ENCODE data around the gene GUCA2B.
A peak's percentile ranks its signal among the peaks of the same experiment; 100 is the strongest.

Gene GUCA2B

GRCh38 chr1:42168391-42168670 is 15.1 kb downstream of the GUCA2B start:
- DNase-seq = no peak

- DNase-seq = no peak
Observed at GRCh38 chr1:42168763-42169162, 15.6 kb downstream of the GUCA2B start.

GRCh38 chr1:42170779-42171621 is 17.8 kb downstream of the GUCA2B start:
- DNase-seq = no peak

GRCh38 chr1:42171679-42172266 is 18.6 kb downstream of the GUCA2B start:
- no peak for DNase-seq

- DNase-seq = no peak
Observed at GRCh38 chr1:42172381-42173133, 19.3 kb downstream of the GUCA2B start.

- peak; percentile 22 to 54 (median 51) for DNase-seq
Observed at GRCh38 chr1:42173155-42173933, 20.1 kb downstream of the GUCA2B start.

GRCh38 chr1:42173961-42174735 is 20.9 kb downstream of the GUCA2B start:
- no peak for DNase-seq

GRCh38 chr1:42175314-42176054 is 22.3 kb downstream of the GUCA2B start:
- no peak for DNase-seq

- peak in 1 of 5 experiments; percentile 50 for DNase-seq
Observed at GRCh38 chr1:42176902-42177519, 23.8 kb downstream of the GUCA2B start.

GRCh38 chr1:42177541-42177981 is 24.4 kb downstream of the GUCA2B start:
- DNase-seq = no peak

- DNase-seq = no peak
Observed at GRCh38 chr1:42178249-42178648, 25.0 kb downstream of the GUCA2B start.

GRCh38 chr1:42179275-42179674 is 26.1 kb downstream of the GUCA2B start:
- no peak for DNase-seq

- no peak for DNase-seq
Observed at GRCh38 chr1:42179900-42180329, 26.7 kb downstream of the GUCA2B start.

- DNase-seq = no peak
Observed at GRCh38 chr1:42181687-42182086, 28.5 kb downstream of the GUCA2B start.

- DNase-seq = no peak
Observed at GRCh38 chr1:42183210-42183956, 30.2 kb downstream of the GUCA2B start.

GRCh38 chr1:42183957-42184268 is 30.7 kb downstream of the GUCA2B start:
- no peak for DNase-seq

- DNase-seq = no peak
Observed at GRCh38 chr1:42184616-42185015, 31.4 kb downstream of the GUCA2B start.

GRCh38 chr1:42186152-42186551 is 32.9 kb downstream of the GUCA2B start:
- DNase-seq = no peak

- DNase-seq = no peak
Observed at GRCh38 chr1:42189931-42190853, 37.0 kb downstream of the GUCA2B start.

Data from T-helper 2 cell (primary cell).